Chondrocyte (in vitro differentiated cells): ENCODE measurements around the gene ENOX2. TPM values are rescaled to one million over a fixed set of nuclear protein-coding genes. Genes with fewer than 3 reads are reported as not detected.
A peak's percentile ranks its signal among the peaks of the same experiment; 100 is the strongest.

ENCODE experiments used
- DNase-seq: peaks from one replicate; pipeline ENCODE4 v3.0.0; 2021; ENCODE audit warnings: mixed read lengths, low spot score
- H3K27ac Mint-ChIP-seq: one replicate; pipeline ENCODE4 v1.8.0; 2021; ENCODE audit warnings: mild to moderate bottlenecking, moderate library complexity, mixed read lengths; ENCODE audit not compliant: unreplicated experiment
- H3K27me3 Mint-ChIP-seq: 2 replicates; pipeline ENCODE4 v1.8.0; 2021; ENCODE audit warnings: low read depth, mixed read lengths
- H3K36me3 Mint-ChIP-seq: 2 replicates; pipeline ENCODE4 v1.8.0; 2021; ENCODE audit warnings: low read depth, mixed read lengths
- H3K4me1 Mint-ChIP-seq: 2 replicates; pipeline ENCODE4 v1.8.0; 2021; ENCODE audit warnings: low read depth, mild to moderate bottlenecking, mixed read lengths
- H3K4me3 Mint-ChIP-seq: one replicate; pipeline ENCODE4 v1.8.0; 2021; ENCODE audit warnings: mild to moderate bottlenecking, moderate library complexity, mixed read lengths; ENCODE audit not compliant: unreplicated experiment
- H3K9me3 Mint-ChIP-seq: 2 replicates; pipeline ENCODE4 v1.8.0; 2021; ENCODE audit warnings: low read depth, mixed read lengths
- total RNA-seq: library from RNA; stranded (reverse); gene quantifications from 3 replicates; pipeline ENCODE4 v1.2.1, GENCODE V29; 2021
- TF ChIP-seq, protein P1 (sequence below): fragments of 200-600 bp; sonication (generic); IDR thresholded peaks from 2 replicates; pipeline ENCODE4 v1.5.0; 2021; ENCODE audit warnings: antibody characterized with exemption, mild to moderate bottlenecking, moderate library complexity

Gene ENOX2
- total RNA-seq, 1 donor from 2014 or later = 13.7 TPM

DNA sequence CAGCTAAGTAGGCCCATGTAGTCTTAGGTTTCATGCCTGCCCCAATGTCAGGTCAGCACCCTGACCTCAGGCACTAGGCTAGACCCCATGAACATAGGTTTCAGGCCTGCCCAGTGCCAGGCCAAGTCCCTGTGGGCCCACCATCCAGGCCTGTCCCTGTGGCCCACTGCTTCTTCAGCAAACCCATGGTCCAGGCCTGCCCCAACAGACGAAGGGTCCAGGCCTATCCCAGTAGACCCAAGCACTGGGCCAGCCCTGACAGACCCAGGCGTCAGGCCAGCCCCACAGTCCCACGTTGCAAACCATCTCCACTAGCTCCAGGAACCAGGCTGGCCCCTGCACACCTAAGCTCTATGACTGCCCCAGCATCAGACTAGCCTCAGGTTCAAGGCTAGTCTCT is 92.4 kb downstream of the ENOX2 start:
- no peaks in the 10 kb centered on the region for H3K27me3 Mint-ChIP-seq
- H3K27ac Mint-ChIP-seq = no peak overlapping the region
- H3K36me3 Mint-ChIP-seq = peaks cover 2% of the 10 kb centered on the region
- TF ChIP-seq, protein P1, sequence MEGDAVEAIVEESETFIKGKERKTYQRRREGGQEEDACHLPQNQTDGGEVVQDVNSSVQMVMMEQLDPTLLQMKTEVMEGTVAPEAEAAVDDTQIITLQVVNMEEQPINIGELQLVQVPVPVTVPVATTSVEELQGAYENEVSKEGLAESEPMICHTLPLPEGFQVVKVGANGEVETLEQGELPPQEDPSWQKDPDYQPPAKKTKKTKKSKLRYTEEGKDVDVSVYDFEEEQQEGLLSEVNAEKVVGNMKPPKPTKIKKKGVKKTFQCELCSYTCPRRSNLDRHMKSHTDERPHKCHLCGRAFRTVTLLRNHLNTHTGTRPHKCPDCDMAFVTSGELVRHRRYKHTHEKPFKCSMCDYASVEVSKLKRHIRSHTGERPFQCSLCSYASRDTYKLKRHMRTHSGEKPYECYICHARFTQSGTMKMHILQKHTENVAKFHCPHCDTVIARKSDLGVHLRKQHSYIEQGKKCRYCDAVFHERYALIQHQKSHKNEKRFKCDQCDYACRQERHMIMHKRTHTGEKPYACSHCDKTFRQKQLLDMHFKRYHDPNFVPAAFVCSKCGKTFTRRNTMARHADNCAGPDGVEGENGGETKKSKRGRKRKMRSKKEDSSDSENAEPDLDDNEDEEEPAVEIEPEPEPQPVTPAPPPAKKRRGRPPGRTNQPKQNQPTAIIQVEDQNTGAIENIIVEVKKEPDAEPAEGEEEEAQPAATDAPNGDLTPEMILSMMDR = no peak
- no peak overlapping the region for H3K4me3 Mint-ChIP-seq
- no peaks in the 10 kb centered on the region for H3K4me1 Mint-ChIP-seq
- DNase-seq = peak; percentile 59
- peaks cover 18% of the 10 kb centered on the region for H3K9me3 Mint-ChIP-seq

DNA sequence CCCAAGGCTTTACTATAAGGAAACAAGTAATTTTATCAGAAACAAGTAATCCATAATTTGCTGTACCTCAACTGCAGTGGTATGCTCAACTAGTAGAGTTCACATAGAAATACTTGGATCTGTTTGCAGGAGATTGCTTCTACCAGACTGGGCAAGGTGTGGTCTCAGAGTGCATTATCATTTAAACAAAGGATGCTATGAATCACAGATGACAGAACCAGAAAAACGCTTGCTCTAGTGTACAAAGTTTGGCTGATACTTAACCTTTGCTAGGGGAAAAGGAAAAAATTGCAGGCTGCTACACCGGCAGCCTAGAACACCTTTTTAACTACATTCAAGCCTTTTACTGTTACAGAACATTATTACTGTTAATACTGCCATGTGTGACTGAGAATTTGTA is 97.1 kb downstream of the ENOX2 start:
- DNase-seq = no peak
- Mint-ChIP-seq H3K9me3 (no peaks in the 10 kb centered on the region), H3K27me3 (no peaks in the 10 kb centered on the region), H3K36me3 (no peaks in the 10 kb centered on the region), H3K4me1 (no peaks in the 10 kb centered on the region), H3K27ac (no peak overlapping the region), H3K4me3 (no peak overlapping the region)
- TF ChIP-seq, protein P1 = no peak

DNA sequence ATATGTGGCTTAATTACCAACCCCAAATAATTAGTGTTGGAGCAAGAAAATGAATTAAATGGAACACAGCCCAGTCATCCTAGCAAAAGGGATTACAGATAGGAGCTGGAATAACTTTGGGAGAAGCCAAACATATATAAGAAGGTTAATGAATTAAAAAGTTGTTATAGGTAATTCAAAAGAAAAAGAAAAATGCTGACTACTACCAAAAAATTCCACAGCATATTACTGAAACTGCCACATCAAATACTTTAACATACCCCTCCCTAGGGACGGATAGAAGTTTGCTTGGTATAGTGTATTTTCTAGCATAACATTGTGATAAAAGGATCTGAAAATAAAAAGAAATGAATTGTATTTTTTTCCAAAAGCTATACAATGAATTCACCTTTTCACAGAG is 99.5 kb downstream of the ENOX2 start:
- no peak overlapping the region for H3K4me3 Mint-ChIP-seq
- H3K27ac Mint-ChIP-seq = no peak overlapping the region
- no peaks in the 10 kb centered on the region for H3K9me3 Mint-ChIP-seq
- peaks cover 1% of the 10 kb centered on the region for H3K36me3 Mint-ChIP-seq
- TF ChIP-seq, protein P1 = no peak
- DNase-seq = no peak
- no peaks in the 10 kb centered on the region for H3K27me3 Mint-ChIP-seq
- no peaks in the 10 kb centered on the region for H3K4me1 Mint-ChIP-seq

DNA sequence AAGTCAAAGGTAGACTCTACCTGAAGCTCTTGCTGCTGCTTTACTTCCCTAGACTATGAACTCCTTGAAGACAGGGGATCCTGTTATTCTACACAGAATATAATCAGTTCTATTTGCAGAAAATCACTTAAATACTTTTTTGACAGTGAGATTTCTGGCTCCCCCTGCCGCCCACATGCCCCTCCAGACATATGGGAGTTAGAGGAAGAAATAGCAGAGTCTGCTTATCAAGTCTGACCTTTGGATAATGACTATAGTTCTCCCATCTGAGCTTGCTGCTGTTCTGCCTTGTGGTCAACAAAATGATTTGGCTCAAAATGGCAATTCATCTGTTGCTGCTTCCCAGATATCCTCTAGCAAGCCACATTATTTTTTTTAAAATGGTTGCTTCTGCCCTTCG is 101.1 kb downstream of the ENOX2 start:
- H3K9me3 Mint-ChIP-seq = no peaks in the 10 kb centered on the region
- DNase-seq = no peak

DNA sequence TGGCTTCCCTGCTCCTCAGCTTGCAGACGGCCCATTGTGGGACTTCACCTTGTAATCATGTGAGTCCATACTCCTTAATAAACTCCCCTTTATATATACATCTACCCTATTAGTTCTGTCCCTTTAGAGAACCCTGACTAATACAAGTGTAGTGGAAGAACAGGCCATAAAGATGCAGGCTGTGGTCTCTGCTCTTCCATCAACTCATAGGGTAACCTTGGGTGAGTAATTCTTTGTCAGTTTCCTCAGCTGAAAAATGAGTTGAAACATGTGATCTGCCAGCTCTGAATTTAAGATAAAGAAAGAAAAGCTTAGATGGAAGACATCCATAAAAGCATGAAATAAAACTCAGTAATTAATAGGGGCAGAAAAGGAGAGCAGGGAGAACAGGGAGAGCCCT is 103.6 kb downstream of the ENOX2 start:
- Mint-ChIP-seq H3K4me3 (no peak overlapping the region), H3K27me3 (no peaks in the 10 kb centered on the region), H3K27ac (no peak overlapping the region), H3K4me1 (no peaks in the 10 kb centered on the region), H3K36me3 (peaks cover 1% of the 10 kb centered on the region), H3K9me3 (no peaks in the 10 kb centered on the region)
- TF ChIP-seq, protein P1 = no peak
- DNase-seq = no peak

More for the DNA sequence above, 101.1 kb downstream of the ENOX2 start:
- Mint-ChIP-seq H3K4me1 (no peaks in the 10 kb centered on the region), H3K27me3 (no peaks in the 10 kb centered on the region), H3K36me3 (peaks cover 1% of the 10 kb centered on the region), H3K27ac (no peak overlapping the region), H3K4me3 (no peak overlapping the region)
- TF ChIP-seq, protein P1 = no peak
